SU-DHL-6 (cell line): Measurements from ENCODE around the gene MTMR10.

Experiments used
- EZH2phosphoT487 ChIP-seq: fragments of 200-600 bp; sonication (generic), shearing (Covaris generic); conservative IDR thresholded peaks from 2 replicates; pipeline ENCODE4 v1.6.1; 2018; ENCODE audit warnings: mild to moderate bottlenecking, antibody characterized with exemption, low read length, moderate library complexity, mixed read lengths
- TF ChIP-seq, protein P1 (sequence below): fragments of 200-600 bp; sonication (generic); IDR thresholded peaks from one replicate; pipeline ENCODE4 v1.5.1; 2017; ENCODE audit warnings: antibody characterized with exemption, mild to moderate bottlenecking, low read length, moderate library complexity; ENCODE audit not compliant: insufficient read depth, poor library complexity, severe bottlenecking

DNA sequence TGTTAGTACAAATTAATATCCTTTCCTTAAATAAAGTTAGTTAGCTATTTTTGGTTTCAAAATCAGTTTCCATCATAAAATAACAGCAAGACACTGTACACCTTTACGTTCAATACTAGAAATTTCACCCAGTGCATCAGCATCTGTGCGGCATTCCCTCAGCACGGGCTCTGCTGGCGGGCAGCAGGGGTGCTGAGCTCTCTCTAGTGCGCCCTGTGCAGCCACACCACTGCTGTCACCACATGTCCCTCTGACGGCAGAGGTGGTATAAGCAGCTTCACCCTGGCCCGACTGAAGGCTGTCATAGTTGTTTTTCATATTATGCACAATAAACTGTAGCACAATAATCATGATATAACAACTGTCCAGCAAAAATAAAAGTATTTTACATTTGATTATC lies 52.3 kb downstream of the MTMR10 start:
- TF ChIP-seq, protein P1, sequence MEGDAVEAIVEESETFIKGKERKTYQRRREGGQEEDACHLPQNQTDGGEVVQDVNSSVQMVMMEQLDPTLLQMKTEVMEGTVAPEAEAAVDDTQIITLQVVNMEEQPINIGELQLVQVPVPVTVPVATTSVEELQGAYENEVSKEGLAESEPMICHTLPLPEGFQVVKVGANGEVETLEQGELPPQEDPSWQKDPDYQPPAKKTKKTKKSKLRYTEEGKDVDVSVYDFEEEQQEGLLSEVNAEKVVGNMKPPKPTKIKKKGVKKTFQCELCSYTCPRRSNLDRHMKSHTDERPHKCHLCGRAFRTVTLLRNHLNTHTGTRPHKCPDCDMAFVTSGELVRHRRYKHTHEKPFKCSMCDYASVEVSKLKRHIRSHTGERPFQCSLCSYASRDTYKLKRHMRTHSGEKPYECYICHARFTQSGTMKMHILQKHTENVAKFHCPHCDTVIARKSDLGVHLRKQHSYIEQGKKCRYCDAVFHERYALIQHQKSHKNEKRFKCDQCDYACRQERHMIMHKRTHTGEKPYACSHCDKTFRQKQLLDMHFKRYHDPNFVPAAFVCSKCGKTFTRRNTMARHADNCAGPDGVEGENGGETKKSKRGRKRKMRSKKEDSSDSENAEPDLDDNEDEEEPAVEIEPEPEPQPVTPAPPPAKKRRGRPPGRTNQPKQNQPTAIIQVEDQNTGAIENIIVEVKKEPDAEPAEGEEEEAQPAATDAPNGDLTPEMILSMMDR = no peak
- TF ChIP-seq EZH2phosphoT487 = no peak
